Panc1 (cell line): Measurements from ENCODE around the gene PPARG. TPM values are rescaled to one million over a fixed set of nuclear protein-coding genes. Genes with fewer than 3 reads are reported as not detected.
A peak's percentile ranks its signal among the peaks of the same experiment; 100 is the strongest.

Experiments
- ATAC-seq: fragments of 200-7000 bp; cut with Tn5 transposase; 2 replicates; pipeline ENCODE4 v1.9.1; 2020; ENCODE audit warnings: mild to moderate bottlenecking, moderate library complexity
- BruUV-seq: library from RNA; stranded (reverse); fragments of 400-500 nt; replicated peaks from 2 replicates; lab custom pipeline; 2021; lab: Mats Ljungman, UMichigan
- CTCF ChIA-PET: fragments of 300-600 bp; sonication (Branson Sonifier 250); formaldehyde crosslinking; loops from one replicate; lab custom pipeline; 2022; ENCODE audit warnings: antibody characterized with exemption; lab: Charles Lee
- POLR2A ChIA-PET: fragments of 300-600 bp; sonication (Branson Sonifier 250); formaldehyde crosslinking; loops from one replicate; lab custom pipeline; 2022; ENCODE audit warnings: antibody characterized with exemption; lab: Charles Lee
- DNase-seq: peaks from one replicate; pipeline ENCODE4 v3.0.0-alpha.2; 2010; ENCODE audit warnings: low read depth, low spot score
- H3K27ac ChIP-seq: 2 replicates; pipeline ENCODE4 v1.5.1; 2011; ENCODE audit warnings: mild to moderate bottlenecking, low read length, inconsistent platforms
- H3K27me3 ChIP-seq: fragments of 200-500 bp; sonication (Bioruptor generic); 2 replicates; pipeline ENCODE4 v1.6.0; 2014; ENCODE audit warnings: low read length, inconsistent platforms; ENCODE audit not compliant: control insufficient read depth, insufficient read depth
- H3K36me3 ChIP-seq: fragments of 200-500 bp; sonication (Bioruptor generic); 2 replicates; pipeline ENCODE4 v1.5.1; 2014; ENCODE audit warnings: inconsistent platforms, mild to moderate bottlenecking, low read length, moderate library complexity; ENCODE audit not compliant: control insufficient read depth, insufficient read depth
- H3K4me1 ChIP-seq: 2 replicates; pipeline ENCODE4 v1.5.1; 2011; ENCODE audit warnings: inconsistent platforms, mild to moderate bottlenecking, low read length, moderate library complexity; ENCODE audit not compliant: control insufficient read depth, insufficient read depth
- H3K4me3 ChIP-seq, 2 experiments: 2 replicates each; pipeline ENCODE4 v1.5.1; 2011 to 2012; ENCODE audit warnings: low read depth in 2 of 2, low read length in 2 of 2, mild to moderate bottlenecking in 2 of 2, inconsistent platforms in 1 of 2, moderate library complexity in 1 of 2
- H3K9me3 ChIP-seq: fragments of 200-500 bp; sonication (Bioruptor generic); 2 replicates; pipeline ENCODE4 v1.5.1; 2014; ENCODE audit warnings: low read depth, mild to moderate bottlenecking, inconsistent platforms, low read length, moderate library complexity; ENCODE audit not compliant: control insufficient read depth, insufficient read depth
- POLR2AphosphoS5 ChIP-seq: IDR thresholded peaks from 2 replicates; pipeline ENCODE4 v1.6.1; 2012; ENCODE audit warnings: mild to moderate bottlenecking, low read depth, low read length, moderate library complexity
- SIN3A ChIP-seq: IDR thresholded peaks from 2 replicates; pipeline ENCODE4 v1.6.1; 2012; ENCODE audit warnings: low read depth, mild to moderate bottlenecking, low read length, moderate library complexity, borderline replicate concordance; ENCODE audit not compliant: insufficient read depth
- TCF7L2 ChIP-seq: IDR thresholded peaks from 2 replicates; pipeline ENCODE4 v1.6.1; 2011; ENCODE audit warnings: mild to moderate bottlenecking, low read depth, low read length, inconsistent platforms
- in situ Hi-C: cut with HindIII; loops from 2 replicates; pipeline ENCODE4 v1.10.0; 2016; ENCODE audit warnings: low sequenced_read_pairs, low pct_unique_long_range_greater_than_20kb
- intact Hi-C: fragments of 100-400 bp; cut with micrococcal nuclease; formaldehyde crosslinking; loops from one replicate; pipeline ENCODE4 v1.10.0; 2022; ENCODE audit not compliant: unreplicated experiment
- total RNA-seq: library from RNA; stranded (reverse); gene quantifications from one replicate; pipeline ENCODE4 v1.2.1, GENCODE V29; 2021; ENCODE audit not compliant: unreplicated experiment
- TF ChIP-seq, protein P1 (sequence below), 2 experiments: IDR thresholded peaks; 2 replicates each; pipeline ENCODE4 v1.6.1; 2011 to 2012; ENCODE audit warnings: low read depth in 2 of 2, control low read depth in 1 of 2, low read length in 1 of 2, mild to moderate bottlenecking in 1 of 2, moderate library complexity in 1 of 2; ENCODE audit not compliant: insufficient read depth in 1 of 2
- TF ChIP-seq, protein P2 (sequence below): fragments of 450-650 bp; IDR thresholded peaks from 2 replicates; pipeline ENCODE4 v1.5.1; 2017; ENCODE audit warnings: mild to moderate bottlenecking

Gene PPARG
- total RNA-seq, 1 experiment from 2014 or later: 88.1 TPM

DNA sequence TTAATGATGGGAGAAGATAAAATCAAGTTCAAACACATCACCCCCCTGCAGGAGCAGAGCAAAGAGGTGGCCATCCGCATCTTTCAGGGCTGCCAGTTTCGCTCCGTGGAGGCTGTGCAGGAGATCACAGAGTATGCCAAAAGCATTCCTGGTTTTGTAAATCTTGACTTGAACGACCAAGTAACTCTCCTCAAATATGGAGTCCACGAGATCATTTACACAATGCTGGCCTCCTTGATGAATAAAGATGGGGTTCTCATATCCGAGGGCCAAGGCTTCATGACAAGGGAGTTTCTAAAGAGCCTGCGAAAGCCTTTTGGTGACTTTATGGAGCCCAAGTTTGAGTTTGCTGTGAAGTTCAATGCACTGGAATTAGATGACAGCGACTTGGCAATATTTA is 127.9 kb downstream of the PPARG start:
- Histone ChIP-seq H3K27me3 (no peaks in the 10 kb centered on the region), H3K36me3 (peaks cover 6% of the 10 kb centered on the region; the same call in 1 of the 2 replicates), H3K9me3 (no peaks in the 10 kb centered on the region), H3K4me3 (no peak overlapping the region), H3K4me1 (peaks cover 8% of the 10 kb centered on the region), H3K27ac (peak overlapping the region; percentile 20)
- POLR2A ChIA-PET: no interaction called here
- CTCF ChIA-PET: no interaction called here
- TF ChIP-seq, protein P1, sequence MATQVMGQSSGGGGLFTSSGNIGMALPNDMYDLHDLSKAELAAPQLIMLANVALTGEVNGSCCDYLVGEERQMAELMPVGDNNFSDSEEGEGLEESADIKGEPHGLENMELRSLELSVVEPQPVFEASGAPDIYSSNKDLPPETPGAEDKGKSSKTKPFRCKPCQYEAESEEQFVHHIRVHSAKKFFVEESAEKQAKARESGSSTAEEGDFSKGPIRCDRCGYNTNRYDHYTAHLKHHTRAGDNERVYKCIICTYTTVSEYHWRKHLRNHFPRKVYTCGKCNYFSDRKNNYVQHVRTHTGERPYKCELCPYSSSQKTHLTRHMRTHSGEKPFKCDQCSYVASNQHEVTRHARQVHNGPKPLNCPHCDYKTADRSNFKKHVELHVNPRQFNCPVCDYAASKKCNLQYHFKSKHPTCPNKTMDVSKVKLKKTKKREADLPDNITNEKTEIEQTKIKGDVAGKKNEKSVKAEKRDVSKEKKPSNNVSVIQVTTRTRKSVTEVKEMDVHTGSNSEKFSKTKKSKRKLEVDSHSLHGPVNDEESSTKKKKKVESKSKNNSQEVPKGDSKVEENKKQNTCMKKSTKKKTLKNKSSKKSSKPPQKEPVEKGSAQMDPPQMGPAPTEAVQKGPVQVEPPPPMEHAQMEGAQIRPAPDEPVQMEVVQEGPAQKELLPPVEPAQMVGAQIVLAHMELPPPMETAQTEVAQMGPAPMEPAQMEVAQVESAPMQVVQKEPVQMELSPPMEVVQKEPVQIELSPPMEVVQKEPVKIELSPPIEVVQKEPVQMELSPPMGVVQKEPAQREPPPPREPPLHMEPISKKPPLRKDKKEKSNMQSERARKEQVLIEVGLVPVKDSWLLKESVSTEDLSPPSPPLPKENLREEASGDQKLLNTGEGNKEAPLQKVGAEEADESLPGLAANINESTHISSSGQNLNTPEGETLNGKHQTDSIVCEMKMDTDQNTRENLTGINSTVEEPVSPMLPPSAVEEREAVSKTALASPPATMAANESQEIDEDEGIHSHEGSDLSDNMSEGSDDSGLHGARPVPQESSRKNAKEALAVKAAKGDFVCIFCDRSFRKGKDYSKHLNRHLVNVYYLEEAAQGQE (IDR thresholded peaks at IDR 0.05; ENCODE audit: insufficient read depth in 1 of 2, low read depth in 2 of 2, low read length in 1 of 2): no peak
- TF ChIP-seq, protein P2, sequence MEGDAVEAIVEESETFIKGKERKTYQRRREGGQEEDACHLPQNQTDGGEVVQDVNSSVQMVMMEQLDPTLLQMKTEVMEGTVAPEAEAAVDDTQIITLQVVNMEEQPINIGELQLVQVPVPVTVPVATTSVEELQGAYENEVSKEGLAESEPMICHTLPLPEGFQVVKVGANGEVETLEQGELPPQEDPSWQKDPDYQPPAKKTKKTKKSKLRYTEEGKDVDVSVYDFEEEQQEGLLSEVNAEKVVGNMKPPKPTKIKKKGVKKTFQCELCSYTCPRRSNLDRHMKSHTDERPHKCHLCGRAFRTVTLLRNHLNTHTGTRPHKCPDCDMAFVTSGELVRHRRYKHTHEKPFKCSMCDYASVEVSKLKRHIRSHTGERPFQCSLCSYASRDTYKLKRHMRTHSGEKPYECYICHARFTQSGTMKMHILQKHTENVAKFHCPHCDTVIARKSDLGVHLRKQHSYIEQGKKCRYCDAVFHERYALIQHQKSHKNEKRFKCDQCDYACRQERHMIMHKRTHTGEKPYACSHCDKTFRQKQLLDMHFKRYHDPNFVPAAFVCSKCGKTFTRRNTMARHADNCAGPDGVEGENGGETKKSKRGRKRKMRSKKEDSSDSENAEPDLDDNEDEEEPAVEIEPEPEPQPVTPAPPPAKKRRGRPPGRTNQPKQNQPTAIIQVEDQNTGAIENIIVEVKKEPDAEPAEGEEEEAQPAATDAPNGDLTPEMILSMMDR: no peak
- no peak for TF ChIP-seq SIN3A
- TF ChIP-seq TCF7L2: no peak
- no peak for TF ChIP-seq POLR2AphosphoS5
- no TSS peak for BruUV-seq
- no peak for DNase-seq
- in situ Hi-C loops: no loop called here
- no peak for ATAC-seq
- intact Hi-C loops: no loop called here

DNA sequence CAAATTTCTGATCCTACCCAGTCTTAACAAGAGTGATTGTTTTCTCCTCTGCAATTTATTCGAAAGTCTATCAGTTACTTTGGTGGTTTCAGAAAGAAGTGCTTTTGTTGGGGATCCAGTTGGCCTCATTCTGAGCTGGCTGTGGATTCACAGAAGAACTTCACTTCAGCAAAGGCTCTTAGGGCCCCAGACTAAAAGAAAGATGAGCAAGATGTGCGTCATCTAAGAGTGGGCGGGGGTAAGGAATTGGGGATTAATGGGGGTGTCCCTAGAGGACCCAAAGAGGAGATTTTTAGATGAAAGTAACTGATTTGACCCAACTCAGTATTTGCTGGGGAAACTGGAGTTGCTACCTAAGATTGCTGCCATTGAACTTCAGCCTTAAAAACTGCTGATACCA is 131.5 kb downstream of the PPARG start:
- in situ Hi-C loops: no loop called here
- DNase-seq: no peak
- H3K27ac ChIP-seq: peak overlapping the region; percentile 65
- no peak overlapping the region for H3K4me3 ChIP-seq
- POLR2A ChIA-PET: no interaction called here
- H3K36me3 ChIP-seq: 0 out of 2 replicates have a peak, but pooled peaks cover 2% of the 10 kb centered on the region
- intact Hi-C loops: no loop called here
- CTCF ChIA-PET: no interaction called here
- TF ChIP-seq, protein P2: no peak
- TF ChIP-seq, protein P1 (IDR thresholded peaks at IDR 0.05; ENCODE audit: insufficient read depth in 1 of 2, low read depth in 2 of 2, low read length in 1 of 2): no peak
- TF ChIP-seq TCF7L2 (no peak), SIN3A (no peak), POLR2AphosphoS5 (no peak)
- peaks cover 29% of the 10 kb centered on the region for H3K4me1 ChIP-seq
- no peaks in the 10 kb centered on the region for H3K9me3 ChIP-seq
- BruUV-seq: no TSS peak
- H3K27me3 ChIP-seq: no peaks in the 10 kb centered on the region
- no peak for ATAC-seq
